Mesenteric fat pad (tissue), 1 donor: ENCODE data around the gene EFNA4. TPM values are rescaled to one million over a fixed set of nuclear protein-coding genes. Genes with fewer than 3 reads are reported as not detected.

Experiments used
- DNase-seq: peaks from one replicate; pipeline ENCODE4 v3.0.0-alpha.2; 2020; ENCODE audit warnings: low spot score
- total RNA-seq: library from RNA; stranded (reverse); fragmentation: NEBNext Ultra II Directional; extraction: Animal tissue kit (Norgen Biotek cat#: 25700); gene quantifications from one replicate; pipeline ENCODE4 v1.2.1, GENCODE V29; 2021
- donor health status: DM: yes; HTN: yes; CAD: no.

Gene EFNA4
- total RNA-seq, 1 donor from 2014 or later = 3.1 TPM

- no peak for DNase-seq
These were observed 22.1 kb downstream of the EFNA4 start for GRCh38 chr1:155085504-155086127.

- no peak for DNase-seq
These were observed 22.7 kb downstream of the EFNA4 start for GRCh38 chr1:155086128-155086741.

- no peak for DNase-seq
These were observed 23.5 kb downstream of the EFNA4 start for GRCh38 chr1:155086856-155087535.

- DNase-seq = no peak
These were observed 27.8 kb downstream of the EFNA4 start for GRCh38 chr1:155091071-155092051.

GRCh38 chr1:155092131-155092530 is 28.6 kb downstream of the EFNA4 start:
- DNase-seq = no peak

GRCh38 chr1:155092641-155093040 is 29.1 kb downstream of the EFNA4 start:
- no peak for DNase-seq

- no peak for DNase-seq
These were observed 30.5 kb downstream of the EFNA4 start for GRCh38 chr1:155093911-155094621.

- DNase-seq = no peak
These were observed 31.0 kb downstream of the EFNA4 start for GRCh38 chr1:155094622-155094948.

- DNase-seq = no peak
These were observed 35.8 kb downstream of the EFNA4 start for GRCh38 chr1:155099331-155099730.

GRCh38 chr1:155103325-155103724 is 39.8 kb downstream of the EFNA4 start:
- no peak for DNase-seq

GRCh38 chr1:155104605-155105534 is 41.3 kb downstream of the EFNA4 start:
- no peak for DNase-seq

GRCh38 chr1:155105604-155106011 is 42.1 kb downstream of the EFNA4 start:
- no peak for DNase-seq

- no peak for DNase-seq
These were observed 43.3 kb downstream of the EFNA4 start for GRCh38 chr1:155106862-155107261.

- DNase-seq = no peak
These were observed 44.0 kb downstream of the EFNA4 start for GRCh38 chr1:155107309-155108264.

GRCh38 chr1:155108296-155108695 is 44.8 kb downstream of the EFNA4 start:
- DNase-seq = no peak

- DNase-seq = no peak
These were observed 46.8 kb downstream of the EFNA4 start for GRCh38 chr1:155110381-155110780.

GRCh38 chr1:155110826-155111225 is 47.3 kb downstream of the EFNA4 start:
- DNase-seq = no peak

GRCh38 chr1:155113450-155113980 is 50.0 kb downstream of the EFNA4 start:
- no peak for DNase-seq
